HG03060 (cell line): ENCODE results near the gene VOPP1.

Experiments
- ATAC-seq: cut with Tn5 transposase; IDR thresholded peaks from one replicate; pipeline ENCODE4 v1.9.1; 2021; ENCODE audit warnings: low read depth, moderate number of reproducible peaks; ENCODE audit not compliant: unreplicated experiment

Gene VOPP1

DNA sequence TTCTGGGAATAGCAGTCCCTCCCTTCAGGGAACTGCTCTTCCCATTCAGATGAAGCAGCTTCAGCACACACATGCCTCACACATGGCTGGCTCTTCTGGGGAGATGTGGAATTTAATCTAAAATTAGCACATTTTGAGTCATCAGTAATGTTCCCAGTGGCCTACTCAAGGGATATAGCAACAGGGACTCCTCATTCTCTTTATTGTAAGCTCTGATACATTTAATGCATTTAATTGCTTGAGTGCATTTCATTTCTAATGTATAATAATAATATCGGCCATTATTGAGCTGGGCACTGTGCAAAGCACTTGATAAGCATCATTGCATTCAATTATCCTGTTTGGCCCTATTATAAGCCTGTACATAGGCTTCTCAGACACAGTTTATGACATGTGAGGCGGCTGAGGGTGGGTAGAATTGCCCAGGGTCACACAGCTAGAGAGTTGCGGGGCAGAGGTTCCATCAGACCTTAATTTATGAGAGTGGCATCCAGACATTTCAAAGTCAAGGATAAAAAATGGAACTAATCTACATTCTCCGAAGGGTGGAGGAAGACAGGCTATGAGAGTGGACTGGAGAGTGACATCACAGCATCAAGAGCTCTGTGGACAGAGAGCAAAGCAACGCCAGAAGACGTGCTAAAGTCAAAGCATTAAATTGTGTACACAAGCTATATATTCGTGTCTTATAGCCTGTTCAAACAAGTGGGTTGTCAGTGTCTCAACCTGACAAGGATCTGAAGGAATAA lies 130.4 kb downstream of the VOPP1 start:
- no peak for ATAC-seq

DNA sequence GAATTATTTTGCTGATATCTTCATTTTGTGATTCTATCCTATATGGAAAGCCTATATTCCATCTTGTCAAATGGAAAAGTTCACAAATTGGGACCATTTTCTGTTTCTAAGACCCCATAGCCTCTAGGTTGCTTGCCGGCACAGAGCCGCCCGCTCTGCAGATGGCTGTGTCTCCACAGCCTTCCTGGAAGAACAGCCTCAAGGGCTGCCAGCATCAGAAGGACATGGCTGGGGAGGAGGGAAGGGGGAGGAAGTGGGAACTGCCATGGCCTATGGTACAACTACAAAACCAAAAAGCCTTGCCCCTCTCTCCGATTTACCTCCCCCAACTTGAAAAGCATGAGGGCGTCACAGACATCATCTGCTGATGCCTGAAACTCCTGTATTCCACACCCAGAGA lies 131.3 kb downstream of the VOPP1 start:
- ATAC-seq: no peak

DNA sequence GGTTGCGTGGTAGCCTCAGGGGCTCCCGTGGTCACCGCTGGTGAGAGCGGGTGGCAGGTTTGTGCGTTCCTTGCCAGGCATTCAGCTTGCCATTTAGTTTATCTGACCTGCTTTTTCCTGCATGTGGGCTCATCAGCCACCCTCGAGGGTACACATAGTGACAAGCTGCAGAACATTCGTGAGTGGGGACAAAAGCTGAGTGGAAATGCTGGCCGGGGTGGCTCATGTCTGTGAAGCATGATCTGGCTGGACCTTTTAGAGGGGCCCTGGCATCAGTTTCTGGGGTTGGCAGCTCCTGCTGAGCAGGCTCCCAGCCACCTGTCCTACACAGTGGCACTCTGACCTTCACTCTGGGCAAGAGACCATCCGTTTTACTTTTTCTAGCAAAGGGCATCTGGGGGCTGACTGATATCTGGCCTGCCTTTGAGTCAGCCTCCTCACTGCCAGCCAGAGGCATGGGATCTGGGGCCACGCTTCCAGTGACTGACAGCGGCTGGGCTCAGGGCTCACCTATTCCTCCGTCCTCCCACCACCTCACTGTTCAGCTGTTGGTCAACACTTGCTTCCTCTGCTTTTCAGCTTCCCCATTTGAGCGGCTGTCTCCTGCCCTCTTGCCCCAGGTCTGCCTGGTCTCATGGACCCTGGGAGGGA lies 132.1 kb downstream of the VOPP1 start:
- ATAC-seq: no peak

DNA sequence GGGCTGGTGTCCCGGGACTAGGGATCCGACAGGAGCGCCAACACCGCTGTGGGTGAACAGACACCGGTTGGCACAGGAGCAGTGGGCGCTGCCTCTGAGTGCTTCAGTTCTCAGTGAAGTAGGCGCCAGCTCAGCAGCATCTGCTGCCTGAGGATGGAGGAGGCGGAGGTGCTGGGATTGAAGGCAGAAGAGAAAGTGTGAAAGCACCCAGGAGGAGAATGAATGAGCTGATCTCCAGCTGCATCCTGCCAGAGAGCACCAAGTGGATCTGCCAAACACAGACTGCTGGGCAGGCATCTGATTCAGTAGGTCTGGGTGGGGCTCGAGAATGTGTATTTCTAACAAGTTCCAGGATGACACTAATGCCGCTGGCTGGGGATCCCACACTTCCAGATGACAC lies 132.7 kb downstream of the VOPP1 start:
- no peak for ATAC-seq

DNA sequence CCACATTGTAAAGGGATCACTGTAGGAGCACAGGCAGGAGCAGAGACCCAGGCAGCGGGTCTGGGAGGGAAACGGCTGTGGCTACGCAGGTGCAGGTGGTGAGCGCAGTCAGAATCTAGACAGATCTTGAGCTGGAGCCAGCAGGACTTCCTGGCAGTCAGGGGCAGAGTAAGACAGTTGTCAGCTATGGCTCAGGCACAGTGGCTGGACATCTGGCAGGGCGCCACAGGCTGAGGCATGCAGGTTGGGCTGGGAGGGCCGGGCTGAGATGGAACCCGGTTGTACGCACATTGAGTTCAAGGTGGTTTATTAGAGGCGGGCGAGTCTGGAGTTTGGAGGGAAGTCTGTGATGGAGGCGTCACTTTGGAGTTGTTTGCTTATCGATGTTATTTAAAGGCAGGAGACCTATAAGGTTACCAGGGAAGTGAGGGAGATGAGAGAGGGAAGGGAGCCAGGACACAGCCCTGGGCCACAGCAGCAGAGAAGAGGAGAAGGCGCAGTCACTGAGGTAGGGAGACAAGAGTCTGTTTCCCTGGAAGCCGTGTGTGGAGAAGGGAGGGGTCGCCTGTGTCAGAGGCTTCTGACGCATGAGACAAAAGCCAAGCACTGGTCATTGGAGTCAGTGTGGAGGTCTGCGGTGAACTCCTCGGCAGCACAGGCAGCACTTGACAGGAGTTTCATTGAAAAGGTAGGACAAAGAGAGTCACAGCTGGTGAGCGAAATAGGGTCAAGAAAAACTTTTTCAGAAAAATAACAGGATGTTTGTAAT lies 133.4 kb downstream of the VOPP1 start:
- no peak for ATAC-seq

DNA sequence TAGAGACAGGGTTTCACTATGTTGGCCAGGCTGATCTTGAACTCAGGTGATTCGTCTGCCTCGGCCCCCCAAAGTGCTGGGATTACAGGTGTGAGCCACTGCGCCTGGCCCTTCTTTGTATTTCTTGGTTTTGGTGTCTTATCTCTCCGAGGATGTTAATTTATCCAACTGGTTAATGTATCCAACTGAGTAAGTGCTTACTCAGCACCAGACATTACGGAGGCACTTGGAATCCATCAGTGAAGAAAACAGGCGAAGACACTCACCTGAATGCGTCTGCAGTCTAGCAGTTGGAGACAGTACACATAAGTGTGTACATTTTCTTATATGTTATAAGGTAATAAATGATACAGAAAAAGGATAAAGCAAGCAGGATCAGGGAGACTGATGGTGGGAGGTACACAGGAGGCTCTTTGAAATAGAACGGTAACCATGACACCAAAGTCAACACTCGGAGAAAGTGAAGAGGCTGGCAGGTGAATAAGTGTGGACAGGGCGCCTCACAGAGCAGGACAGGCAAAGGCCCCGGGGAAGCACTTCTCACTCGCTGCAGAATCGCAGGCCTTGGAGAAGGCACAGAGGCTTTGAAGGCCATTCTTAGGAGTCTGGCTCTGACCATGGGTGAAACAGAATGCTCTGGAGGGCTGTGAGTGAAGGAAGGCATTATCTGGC lies 134.1 kb downstream of the VOPP1 start:
- ATAC-seq: no peak

DNA sequence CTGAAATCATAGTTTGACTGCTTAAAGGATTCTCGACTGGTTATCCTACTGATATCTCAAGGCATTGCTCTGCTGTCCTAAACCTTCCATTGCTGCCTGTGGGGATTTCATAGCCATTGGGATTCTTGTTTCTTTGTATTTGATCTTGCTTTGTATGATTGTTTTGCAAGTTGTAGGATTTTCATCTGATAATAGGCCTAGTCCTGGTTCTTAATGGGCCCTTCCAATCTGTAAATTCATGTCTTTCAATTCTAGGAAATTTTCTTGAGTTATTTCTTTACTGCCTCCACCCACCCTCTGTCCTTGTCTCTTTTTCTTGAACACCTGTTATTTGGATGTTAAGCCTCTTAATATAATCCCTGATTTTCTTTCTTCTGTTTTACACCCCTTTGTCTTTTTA lies 134.9 kb downstream of the VOPP1 start:
- ATAC-seq: no peak

DNA sequence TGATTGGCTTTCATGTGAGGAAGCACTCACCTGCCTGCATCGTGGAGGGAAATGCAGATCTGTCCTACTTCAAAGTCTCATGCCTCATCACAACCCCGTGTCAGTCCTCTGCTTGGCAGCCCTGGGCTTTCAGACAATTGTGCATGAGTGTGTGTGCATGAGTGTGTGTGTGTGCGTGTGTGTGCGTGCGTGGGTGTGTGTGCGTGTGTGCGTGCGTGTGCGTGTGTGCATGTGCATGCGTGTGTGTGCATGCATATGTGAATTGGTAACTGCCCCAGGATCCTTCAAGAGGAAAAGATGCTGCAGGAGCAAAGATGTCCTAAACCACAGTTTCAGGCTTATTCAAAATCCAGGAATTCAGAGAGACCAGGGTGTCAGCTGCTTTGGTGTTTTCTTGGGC lies 135.8 kb downstream of the VOPP1 start:
- ATAC-seq: no peak

DNA sequence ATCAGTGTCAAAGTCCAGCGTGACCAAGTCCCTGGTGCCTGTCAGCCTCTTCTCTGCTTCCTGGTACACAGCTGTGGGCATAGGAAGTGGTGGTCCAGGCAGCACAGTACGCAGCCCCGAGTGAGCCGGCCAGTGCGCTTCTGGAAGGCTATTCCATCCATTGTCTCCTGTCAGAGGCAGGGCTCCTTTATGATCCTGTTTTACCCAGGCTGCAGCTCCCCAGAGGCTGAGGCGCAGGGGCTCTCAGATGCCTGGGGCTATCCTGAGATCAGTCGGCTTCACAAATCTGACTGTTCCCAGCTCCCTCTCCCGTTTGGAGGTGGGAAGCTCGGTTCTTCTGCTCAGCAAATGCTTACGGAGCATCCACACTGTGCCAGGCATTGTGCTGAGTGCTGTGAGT lies 136.8 kb downstream of the VOPP1 start:
- no peak for ATAC-seq

DNA sequence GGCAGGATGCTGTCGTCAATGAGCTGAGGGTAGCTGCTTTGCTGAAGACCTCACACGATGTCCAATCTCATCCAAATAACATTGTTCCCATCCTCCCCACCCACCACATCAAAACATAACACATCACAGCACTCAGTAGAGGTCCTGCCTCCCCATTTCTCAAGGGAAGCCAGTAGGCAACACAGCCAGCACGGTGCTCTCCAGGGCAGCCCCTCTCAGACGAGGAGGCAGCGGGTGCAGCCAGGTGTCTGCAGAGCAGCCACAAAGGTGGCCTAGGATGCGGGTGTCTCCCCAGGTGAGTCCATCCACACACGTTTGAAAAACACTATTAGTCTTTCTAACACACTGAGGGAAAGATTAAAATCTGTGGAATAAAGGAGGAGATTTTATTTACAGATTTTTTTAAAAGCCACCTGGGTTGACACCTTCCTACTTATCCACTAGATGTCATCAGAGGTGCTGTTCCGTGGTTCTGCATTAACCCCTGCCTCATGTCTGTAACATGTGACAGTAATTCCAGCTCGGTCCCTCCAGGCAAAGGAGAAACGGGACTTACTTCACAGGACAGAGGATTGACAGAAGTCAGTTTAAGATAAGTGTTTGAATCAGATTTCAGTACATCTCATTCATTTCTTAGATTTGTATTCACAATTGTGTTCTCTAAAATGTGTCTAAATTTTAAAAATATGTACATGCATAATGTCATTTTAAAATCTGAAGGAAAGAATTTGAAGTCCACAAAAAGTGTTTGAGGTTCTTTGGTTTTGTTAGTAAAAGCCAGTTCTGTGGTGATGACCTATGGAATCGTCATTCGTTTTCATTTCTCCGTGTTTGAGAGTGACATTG lies 139.1 kb downstream of the VOPP1 start:
- ATAC-seq: peak; percentile 72

DNA sequence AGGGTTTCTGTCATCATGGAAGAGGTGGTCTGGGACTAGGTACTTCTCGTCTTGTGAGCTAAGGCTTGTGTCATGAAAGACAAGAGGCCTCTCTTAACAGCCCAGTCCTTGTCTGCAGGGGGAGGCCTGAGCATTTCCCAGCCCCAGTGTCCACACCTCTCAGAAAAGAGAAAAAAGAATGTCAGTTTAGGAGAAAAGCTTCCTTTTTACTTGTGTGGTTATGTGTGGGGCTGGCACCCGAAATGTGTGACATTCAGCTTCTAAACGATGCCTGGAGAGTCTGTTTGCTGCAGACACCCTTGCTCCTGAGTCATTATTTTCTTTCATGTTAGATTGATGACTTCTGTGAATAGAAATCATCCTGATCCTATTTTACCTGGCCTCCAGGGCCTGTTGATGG lies 139.8 kb downstream of the VOPP1 start:
- ATAC-seq: no peak

DNA sequence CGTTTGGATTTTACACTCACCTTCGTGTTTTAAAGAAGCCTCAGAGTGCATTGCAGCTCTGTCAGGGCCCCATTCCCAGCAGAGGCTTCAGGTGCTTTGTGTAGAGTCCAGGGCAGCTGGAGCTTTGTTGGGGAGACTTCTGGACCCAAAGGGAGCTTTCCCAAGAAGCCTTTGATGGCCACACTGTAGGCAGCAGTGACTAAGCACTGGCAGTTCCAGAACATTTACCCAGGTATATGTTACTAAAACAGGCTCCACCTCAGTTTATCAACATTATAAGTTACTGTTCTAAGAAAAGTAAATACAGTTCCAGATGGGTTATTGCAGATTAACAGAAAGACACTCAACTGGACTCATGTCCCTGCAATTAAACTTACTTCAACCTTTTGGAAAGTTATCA lies 140.4 kb downstream of the VOPP1 start:
- no peak for ATAC-seq

DNA sequence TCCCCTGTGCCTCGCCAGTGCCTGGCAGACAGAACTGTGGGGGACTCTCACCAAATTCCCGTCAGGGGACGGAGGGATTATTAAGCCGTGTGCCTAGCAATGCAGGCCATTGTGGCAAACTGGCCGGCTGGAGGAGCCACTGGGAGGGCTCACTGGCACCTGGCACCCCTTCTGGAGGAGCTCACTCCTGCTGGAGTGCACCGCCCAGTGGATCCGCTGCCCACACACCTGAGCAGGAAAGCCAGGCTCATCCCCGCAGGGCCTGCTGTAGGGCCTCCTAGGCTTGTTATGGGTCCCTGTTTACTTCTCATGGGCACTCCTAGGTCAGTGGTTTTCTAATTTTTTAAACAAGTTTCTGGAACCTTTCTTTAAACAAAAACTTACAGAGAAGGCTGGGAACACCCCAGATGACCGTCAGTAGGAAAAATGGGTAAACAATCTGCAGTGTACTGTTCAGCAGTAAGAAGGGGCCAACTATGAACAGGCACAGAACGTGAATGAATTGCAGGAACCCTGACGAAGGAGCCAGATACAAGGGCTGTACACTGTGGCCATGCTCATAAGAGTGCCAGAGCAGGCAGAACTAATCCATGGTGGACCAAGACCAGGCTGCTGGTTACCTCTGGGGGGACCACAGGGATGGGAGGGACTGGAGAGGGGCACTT lies 142.3 kb downstream of the VOPP1 start:
- no peak for ATAC-seq

DNA sequence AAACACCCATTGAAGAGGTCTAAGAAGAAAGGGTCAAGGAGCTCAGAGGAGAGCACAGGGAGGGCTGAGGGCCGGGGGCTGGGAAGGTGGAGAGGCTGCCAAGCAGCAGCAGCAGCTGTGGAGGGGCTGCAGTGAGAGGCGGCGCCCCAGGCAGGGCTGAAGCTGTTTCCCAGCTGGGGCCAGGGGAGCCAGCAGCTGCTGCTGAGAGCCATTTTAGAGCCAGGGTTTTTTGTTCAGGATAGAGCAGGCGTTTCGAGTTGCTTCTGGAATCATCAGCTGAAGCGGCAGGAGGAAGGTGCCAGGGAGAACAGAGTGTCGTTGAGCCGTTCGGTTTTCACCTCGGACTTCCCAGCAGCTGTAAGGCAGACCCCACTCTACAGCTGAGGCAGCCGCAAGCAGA lies 144.5 kb downstream of the VOPP1 start:
- no peak for ATAC-seq

DNA sequence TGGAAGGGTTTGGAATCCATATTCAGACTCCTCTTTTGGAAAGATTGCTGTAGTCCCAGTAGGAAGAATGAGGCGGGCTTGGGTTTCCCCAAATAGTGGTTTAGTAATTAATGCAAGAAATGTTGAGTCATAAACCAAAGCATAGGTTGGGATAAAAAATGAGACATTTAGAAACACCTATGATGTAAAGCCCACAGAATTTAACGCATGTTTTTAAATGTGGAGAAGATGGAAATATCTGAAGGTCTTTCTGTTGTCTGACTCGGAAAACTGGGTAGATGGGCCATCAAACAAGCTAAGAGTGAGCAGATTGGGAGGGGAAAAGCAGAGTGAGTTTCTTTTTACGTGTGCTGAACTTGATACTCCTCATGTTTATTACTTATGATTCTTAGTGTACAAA lies 145.0 kb downstream of the VOPP1 start:
- no peak for ATAC-seq

DNA sequence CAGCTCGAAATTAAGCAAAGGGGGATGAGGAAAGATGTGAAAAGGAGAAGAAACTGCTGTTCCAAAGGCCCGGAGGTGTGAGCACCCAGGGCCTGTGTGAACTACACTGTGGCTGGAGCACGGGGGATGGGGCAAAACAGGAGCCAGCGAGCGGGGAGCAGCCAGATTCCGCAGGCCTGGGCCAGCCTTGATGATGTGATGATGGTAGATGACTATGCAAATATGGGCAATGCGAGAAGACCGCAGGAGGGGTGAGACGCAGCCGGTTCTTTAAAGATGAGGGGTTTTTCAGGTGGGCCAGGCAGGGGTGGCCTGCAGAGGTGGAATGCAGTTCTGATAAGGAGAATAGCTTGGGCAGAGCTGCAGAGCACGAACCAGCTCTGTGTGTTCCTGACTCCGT lies 145.6 kb downstream of the VOPP1 start:
- ATAC-seq: no peak

DNA sequence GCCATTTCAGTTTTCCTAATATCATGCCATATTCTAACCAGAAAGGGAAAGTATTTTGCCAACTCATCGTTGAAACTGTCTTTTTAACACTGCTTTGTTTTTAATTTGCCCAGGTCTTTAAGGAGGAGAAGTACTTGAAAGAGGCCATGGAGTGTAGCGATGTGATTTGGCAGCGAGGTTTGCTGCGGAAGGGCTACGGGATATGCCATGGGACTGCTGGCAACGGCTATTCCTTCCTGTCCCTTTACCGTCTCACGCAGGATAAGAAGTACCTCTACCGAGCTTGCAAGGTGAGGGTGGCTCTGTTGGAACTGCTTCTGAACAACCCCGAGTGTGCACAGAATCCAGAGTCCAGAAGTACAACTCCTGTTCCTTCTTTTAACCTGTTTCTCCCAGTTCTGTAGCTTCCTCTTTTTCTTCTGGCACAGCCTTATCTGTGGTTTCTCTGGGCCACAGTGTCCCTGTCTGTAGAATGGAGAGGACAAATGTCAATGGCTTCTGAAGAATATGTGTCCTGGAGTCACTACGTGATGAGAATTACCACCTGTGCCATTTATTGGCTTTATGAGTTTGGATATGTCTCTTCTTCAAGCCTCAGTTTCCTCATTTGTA lies 147.1 kb downstream of the VOPP1 start:
- ATAC-seq: no peak

DNA sequence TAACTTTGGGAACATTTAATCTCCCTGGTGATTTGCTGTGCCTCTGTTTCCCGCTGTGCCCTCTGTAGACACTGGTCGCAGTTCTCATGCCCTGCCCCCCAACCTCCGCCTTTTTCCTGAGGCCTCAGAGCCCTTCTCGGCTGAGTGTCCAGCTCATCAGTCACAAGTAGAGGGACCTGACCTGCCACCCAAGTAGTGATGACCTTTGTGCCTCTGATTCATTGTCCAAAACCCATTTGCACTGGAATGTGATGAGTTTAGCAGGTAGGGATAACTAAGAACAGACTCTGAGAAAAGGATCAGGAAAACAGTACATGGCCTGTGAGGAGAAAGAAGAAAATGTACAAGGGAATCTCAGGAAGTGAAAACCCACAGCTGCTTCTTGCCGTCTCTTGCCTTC lies 148.4 kb downstream of the VOPP1 start:
- no peak for ATAC-seq

DNA sequence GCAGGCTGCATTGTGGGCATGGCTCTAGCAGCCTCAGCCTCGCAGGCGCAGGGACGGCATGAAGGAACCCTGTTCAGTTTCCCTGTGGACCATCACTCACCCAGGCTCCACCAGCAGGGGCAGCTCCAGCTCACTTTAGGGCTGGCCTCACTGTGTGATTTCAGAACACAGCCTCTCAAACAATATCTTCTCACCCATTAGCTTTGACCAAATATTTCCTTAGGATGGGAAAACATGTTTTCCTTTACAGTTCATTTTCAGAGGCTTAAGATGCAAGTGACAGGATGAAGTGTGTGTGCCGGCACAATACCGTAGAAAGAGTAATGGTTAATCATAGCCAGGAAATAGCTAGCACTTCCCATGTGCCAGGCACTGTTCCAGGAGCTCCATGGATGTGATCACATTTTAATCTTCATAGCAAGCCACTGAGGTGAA lies 149.0 kb downstream of the VOPP1 start:
- no peak for ATAC-seq
